ENCODE results near the gene MFAP3. TPM values are rescaled to one million over a fixed set of nuclear protein-coding genes. Genes with fewer than 3 reads are reported as not detected.
"Not testable (repeated sequence)": the region's sequence is repeated elsewhere in the genome, so short reads cannot be mapped to it uniquely, and the experiment has no call there.

MFAP3 gene
- polyA plus RNA-seq, 12 donors: 23.2 to 34.0 (median 30.2) TPM; not detected in 1

- no peak for DNase-seq
Measured at GRCh38 chr5:154046486-154046885, 7.7 kb downstream of the MFAP3 start.

- no peak for DNase-seq
Measured at GRCh38 chr5:154047324-154047723, 8.6 kb downstream of the MFAP3 start.

DNA sequence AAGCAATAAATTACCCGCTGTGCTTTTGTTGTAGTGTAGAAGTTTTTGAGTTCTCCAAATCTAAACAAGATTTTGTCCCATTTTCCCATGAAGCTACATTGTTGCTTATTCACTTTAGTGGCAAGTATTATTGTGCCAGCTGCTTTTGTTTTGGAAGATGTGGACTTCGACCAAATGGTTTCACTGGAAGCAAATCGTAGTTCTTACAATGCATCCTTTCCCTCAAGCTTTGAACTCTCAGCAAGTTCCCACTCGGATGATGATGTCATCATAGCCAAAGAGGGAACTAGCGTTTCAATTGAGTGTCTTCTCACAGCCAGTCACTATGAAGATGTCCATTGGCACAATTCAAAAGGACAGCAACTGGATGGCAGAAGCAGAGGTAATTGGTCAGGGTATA, 10.9 kb downstream of the MFAP3 start:
- DNase-seq: no peak

- DNase-seq: no peak
Measured at GRCh38 chr5:154053468-154053867, 14.7 kb downstream of the MFAP3 start.

GRCh38 chr5:154055201-154055600, 16.4 kb downstream of the MFAP3 start:
- DNase-seq: no peak

DNA sequence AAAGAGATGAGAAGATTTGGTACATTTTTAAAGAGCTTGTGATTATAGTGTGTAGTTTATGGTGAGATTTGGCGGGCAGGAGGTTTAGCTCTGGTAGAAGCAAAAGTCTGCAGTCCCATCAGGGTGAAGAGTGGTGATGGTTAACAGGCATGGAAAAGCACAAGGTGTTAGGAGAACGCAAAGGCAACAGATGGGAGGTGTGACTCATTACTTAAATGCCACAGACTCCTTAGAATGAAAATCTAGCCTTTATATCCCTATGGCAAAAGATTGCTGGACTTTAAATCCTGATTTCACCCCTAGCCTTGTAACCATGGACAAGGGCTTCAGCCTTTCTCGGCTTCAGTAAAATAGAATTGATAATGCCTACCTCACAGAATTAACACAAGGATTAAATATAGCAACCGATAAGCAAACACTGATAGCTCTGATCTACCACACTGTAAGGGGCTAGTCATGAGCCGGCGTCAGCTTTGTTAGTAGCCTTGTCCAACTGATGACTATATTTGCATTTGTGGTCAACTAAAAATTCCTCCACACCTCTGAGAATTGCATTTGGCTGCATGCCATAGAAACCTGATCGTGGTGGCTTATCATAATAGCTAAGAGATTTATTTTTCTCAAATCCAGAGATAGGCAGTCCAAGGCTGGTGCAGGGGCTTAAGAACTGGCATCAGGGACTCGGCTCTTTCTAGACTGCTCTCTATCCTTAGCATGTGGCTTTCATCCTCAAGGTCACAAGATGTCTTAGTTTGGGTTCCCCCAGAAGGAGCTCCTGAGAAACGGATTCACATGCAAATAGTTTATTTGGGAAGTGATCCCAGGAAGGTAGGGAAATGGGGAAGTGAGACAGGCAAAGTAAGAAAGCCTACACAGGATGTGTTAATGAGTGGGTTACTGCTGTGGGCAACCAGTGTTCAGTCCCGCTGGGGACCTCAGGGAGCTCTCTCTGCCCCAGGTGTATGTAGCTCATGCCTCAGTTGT, 19.6 kb downstream of the MFAP3 start:
- DNase-seq: no peak

GRCh38 chr5:154059039-154059430, 20.3 kb downstream of the MFAP3 start:
- DNase-seq: no peak

DNA sequence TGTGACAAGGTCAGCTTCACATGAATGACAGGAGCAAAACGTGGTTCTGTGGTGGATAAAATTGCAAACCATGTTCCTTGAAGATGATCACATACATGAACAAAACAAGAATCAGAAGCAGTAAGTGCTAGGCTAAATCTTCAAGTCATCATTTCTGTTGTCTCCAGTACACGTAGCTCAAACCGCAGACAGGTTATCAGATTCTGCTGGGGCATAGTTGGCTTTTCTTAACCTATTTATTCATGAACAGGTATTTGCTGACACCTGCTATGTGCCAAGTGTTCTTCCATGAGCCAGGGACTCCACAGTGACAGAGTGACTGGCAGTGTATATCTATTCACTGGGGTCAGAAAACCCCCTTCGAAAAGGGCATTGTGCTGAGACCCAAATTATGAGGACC, 20.8 kb downstream of the MFAP3 start:
- DNase-seq: no peak

GRCh38 chr5:154060606-154061005, 21.8 kb downstream of the MFAP3 start:
- DNase-seq: no peak

DNA sequence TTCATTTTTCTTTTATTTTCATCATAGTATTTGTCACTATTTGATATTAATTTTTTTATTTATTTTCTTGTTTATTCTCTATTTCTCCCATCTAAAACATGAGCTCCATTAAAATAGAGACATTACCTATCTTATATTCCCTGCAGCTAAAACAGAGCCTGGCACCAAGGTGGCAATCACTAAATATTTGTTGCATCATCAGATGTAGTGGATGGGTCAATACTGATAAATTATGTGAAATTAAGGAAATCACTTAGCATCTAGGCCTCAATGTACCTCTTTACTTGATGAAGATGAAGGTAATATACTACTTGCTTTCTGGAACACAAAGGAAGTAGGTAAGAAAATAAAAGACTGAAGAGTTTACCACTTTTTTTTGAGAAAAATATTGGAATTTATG, 24.6 kb downstream of the MFAP3 start:
- no peak for DNase-seq

GRCh38 chr5:154065971-154066370, 27.2 kb downstream of the MFAP3 start:
- DNase-seq: no peak

DNA sequence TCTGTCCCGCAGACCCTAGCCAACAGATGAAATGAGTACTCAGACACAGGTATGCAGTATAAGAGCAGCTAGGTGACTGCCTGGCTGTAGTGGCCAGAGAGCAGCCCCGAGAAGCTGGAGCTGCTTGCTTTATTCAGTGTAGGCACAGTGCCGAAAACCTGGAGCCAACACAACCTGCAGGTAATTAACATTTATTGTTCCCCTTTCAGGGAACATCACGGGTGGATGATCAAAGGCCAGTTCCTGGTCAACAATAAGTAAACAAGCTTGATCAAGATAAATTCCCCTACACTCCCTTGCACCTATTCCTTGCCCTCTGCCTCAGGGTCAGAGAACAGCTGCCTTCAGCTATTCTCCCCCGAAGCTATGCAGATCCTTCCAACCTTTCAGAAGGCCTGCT, 31.1 kb downstream of the MFAP3 start:
- DNase-seq: not testable (repeated sequence)

DNA sequence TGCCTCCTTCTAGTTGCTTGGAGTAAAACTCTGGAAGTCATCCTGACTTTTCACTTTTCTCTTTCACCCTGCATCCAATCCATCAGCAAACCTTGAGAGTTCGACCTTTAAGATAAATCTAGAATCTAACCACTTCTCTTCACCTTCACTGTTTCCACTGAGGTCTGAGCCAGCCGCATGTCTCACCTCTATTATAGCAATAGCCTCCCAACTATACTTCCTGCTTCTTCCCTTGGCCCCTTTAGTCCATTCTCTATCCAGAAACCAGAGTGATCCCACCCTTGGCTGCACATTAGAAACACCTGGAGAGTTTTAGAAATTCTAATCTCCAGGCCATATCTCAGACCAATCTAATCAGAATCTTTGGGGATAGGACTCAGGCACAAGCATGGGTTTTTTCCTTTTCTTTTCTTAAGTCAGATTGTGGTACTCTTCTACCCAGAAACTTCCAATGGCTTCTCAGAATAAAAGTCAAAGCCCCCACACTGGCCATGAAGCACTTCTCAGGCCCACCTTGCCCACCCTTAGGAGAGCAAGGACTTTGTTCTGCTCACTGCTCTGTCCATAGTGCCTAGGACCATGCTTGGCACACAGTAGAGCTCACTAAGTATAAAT, 33.1 kb downstream of the MFAP3 start:
- no peak for DNase-seq

DNA sequence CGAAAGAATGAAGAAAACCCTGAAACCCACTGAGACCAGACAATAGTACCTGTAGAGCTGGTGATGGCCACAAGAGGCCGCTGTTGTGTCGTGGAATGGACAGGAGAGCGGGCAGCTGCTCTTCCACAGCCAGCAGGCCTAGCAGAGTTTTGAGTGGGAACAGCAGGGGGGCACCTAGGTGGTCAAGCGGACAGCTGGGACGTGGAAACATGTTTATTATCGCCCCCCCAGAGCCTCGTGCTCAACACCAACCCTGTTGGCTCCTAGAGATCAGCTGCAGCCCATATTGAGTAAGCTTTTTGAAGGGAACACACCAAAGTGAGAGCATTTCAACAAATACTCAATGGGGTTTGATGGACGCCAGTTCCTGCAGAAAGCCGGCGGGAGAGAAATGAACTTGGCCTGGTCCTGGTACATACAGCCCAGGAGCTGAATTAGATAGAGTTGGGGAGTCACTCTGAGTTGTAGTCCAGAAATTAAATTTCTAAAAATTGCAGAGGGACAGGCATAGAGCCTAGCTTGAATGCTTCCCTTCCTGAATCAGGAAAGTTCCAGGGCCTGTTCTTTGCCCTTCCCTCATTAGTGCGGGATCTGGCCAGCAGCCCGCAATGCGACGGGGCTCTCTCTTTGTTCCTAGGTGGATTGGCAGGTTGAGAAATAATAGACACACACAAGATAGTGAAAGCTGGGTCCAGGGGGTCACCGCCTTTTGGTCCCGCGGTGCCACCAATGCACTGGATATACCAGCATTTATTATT, 33.8 kb downstream of the MFAP3 start:
- DNase-seq: peak; percentile 87

GRCh38 chr5:154076240-154076922, 37.6 kb downstream of the MFAP3 start:
- DNase-seq: no peak

DNA sequence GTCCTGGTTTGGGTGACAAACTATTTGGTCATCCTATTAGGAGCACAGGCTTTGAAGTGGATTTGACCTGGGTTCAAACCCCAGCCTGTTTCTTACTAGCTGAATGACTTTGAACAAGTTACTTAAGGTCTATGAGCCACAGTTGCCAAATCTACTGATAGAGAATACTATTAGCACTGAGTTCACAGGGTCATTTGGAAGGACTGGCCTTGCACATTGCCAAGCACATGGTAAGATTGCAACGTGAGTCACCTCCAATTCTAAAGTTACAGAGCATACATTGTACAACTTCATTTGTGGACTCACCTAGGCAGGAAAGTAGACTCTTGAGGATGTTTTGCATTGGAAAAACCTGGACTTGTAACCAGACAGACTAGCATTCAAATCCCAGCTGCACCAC, 38.9 kb downstream of the MFAP3 start:
- no peak for DNase-seq

DNA sequence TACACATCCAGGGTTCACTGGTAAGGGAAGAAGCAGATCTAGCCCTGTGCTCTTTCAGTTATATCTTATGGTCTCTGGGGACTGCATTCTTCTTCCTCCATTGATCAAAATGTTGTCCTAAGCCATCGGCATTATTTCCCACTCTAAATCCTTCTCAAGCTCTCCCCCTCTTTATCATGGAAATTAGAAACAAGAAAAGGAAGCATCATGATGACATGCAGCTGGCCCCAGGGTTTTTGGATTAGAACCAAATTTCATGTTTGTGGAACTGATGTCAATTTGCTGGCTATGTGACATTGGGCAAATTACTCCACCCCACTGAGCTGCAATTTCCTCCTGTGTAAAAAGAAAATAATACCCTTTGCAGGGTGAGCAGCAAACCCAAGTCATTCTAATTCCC, 39.5 kb downstream of the MFAP3 start:
- DNase-seq: no peak

DNA sequence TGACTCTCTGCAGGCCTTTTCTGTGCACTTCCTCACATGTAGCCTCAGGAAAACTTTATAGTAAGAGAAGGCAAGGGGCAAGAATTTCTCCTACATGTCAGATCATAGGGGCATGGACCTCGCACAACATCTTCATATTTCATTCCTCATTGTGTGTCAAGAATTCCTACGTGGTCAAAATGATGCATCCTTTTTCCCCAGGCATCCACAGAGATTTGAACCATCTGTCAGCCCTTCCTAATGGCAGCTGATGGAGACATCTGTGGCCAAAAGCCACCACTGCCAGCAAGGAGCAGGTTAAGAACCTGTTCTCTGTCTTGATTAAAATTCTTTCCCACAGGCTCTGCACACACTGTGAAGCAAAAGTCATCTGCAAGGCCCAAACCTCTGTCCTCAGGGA, 42.5 kb downstream of the MFAP3 start:
- DNase-seq: no peak

GRCh38 chr5:154084062-154084639, 45.4 kb downstream of the MFAP3 start:
- DNase-seq: no peak

- no peak for DNase-seq
Measured at GRCh38 chr5:154086146-154086545, 47.4 kb downstream of the MFAP3 start.

DNA sequence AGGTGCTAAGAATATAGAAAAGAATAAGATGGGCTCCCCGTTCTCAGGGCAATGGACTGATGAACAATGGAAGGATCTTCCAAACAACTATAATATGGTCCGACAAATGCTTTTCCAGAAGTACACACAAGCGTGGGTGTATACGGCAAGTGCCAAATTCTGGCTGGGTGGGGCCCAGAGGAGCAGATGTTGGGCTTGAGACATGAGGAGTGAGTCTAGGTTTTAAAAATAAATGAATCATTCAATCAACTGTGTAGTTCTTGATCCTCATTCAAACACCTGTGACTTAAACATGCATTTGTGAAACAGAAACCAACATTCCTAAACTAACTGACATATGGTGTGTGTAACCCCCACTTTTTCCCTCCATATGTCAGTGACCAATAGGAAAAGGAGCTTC, 47.9 kb downstream of the MFAP3 start:
- no peak for DNase-seq

DNA sequence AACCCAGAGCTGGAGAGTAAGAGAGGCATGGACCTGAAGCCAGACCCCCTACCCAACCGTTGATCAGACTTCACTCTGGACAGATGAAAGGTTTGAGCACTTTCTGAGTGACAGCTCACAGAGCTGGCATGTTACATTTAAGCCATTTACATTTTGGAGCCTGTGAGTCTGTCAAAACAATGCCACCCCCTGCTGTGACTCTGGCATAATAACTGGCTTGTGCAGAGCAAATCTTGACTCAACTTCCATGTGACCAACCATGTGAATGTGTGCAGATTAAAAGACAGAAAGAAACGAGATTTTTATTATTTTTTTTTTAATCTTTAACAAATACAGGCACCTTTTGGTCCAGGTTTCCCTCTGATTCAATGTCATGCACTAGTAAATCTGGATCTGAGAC, 48.5 kb downstream of the MFAP3 start:
- no peak for DNase-seq
